Endothelial cell of umbilical vein (primary cell): ENCODE data around the gene CFAP107. TPM values are rescaled to one million over a fixed set of nuclear protein-coding genes. Genes with fewer than 3 reads are reported as not detected.

Experiments
- BruUV-seq: library from RNA; stranded (reverse); fragments of 400-500 nt; replicated peaks from 2 replicates; lab custom pipeline; 2021; lab: Mats Ljungman, UMichigan
- CTCF ChIA-PET: fragments of 300-600, 350-600 bp; sonication (Branson Sonifier 250); formaldehyde crosslinking; loops from one replicate; lab custom pipeline; 2021; ENCODE audit warnings: antibody characterized with exemption, inconsistent platforms; lab: Charles Lee
- POLR2A ChIA-PET: fragments of 300-600, 350-600 bp; sonication (Branson Sonifier 250); formaldehyde crosslinking; loops from one replicate; lab custom pipeline; 2021; ENCODE audit warnings: antibody characterized with exemption, inconsistent platforms; lab: Charles Lee
- DNase-seq: peaks from one replicate; pipeline ENCODE4 v3.0.0-alpha.2; 2011; ENCODE audit warnings: low read depth, low spot score
- FAIRE-seq: peaks from 2 replicates; lab custom pipeline; 2011; peaks lifted over from hg19 to GRCh38; lab: Jason Lieb, UNC
- H2AFZ ChIP-seq: 2 replicates; pipeline ENCODE4 v1.6.0; 2012; ENCODE audit warnings: low read depth, low read length, control low read depth, inconsistent platforms
- H3K27ac ChIP-seq: 2 replicates; pipeline ENCODE4 v1.5.1; 2011; ENCODE audit warnings: low read depth, mild to moderate bottlenecking, control low read depth, low read length, moderate library complexity; ENCODE audit not compliant: insufficient read depth
- H3K27me3 ChIP-seq, 2 experiments: 2 replicates each; pipeline versions ENCODE4 v1.6.0 to v1.6.1; 2011; ENCODE audit warnings: low read length in 2 of 2, mixed read lengths in 1 of 2; ENCODE audit not compliant: control insufficient read depth in 2 of 2, insufficient read depth in 2 of 2
- H3K36me3 ChIP-seq, 2 experiments: 2 replicates in 1 of 2; 3 replicates in 1 of 2; pipeline ENCODE4 v1.5.1; 2011; ENCODE audit warnings: low read length in 2 of 2, mild to moderate bottlenecking in 1 of 2, moderate library complexity in 1 of 2; ENCODE audit not compliant: control insufficient read depth in 2 of 2, insufficient read depth in 2 of 2; ENCODE audit errors: extremely low read depth in 1 of 2
- H3K4me1 ChIP-seq: 3 replicates; pipeline ENCODE4 v1.5.1; 2011; ENCODE audit warnings: mild to moderate bottlenecking, low read length; ENCODE audit not compliant: control insufficient read depth, insufficient read depth; ENCODE audit errors: extremely low read depth
- H3K4me2 ChIP-seq: 2 replicates; pipeline ENCODE4 v1.6.1; 2011; ENCODE audit warnings: low read length, control low read depth, mixed read lengths; ENCODE audit not compliant: insufficient read depth
- H3K4me3 ChIP-seq, 3 experiments: fragments of 200-600 bp in 1 of 3; sonication (generic), shearing (Covaris generic) in 1 of 3; replicated peaks in 1 of 3; 2 replicates each; pipeline ENCODE4 v1.5.1; 2011 to 2016; ENCODE audit warnings: control low read depth in 3 of 3, low read length in 3 of 3, mild to moderate bottlenecking in 2 of 3, inconsistent platforms in 1 of 3, low read depth in 1 of 3, moderate library complexity in 1 of 3; ENCODE audit not compliant: insufficient read depth in 1 of 3
- H3K79me2 ChIP-seq: 2 replicates; pipeline ENCODE4 v1.6.0; 2012; ENCODE audit warnings: low read length, inconsistent platforms; ENCODE audit not compliant: control insufficient read depth, insufficient read depth
- H3K9ac ChIP-seq: replicated peaks from 2 replicates; pipeline ENCODE3; 2011; ENCODE audit warnings: low read length, control low read depth; ENCODE audit not compliant: insufficient read depth; ENCODE audit errors: extremely low read depth
- H3K9me1 ChIP-seq: replicated peaks from 3 replicates; pipeline ENCODE4 v1.6.0; 2011; ENCODE audit warnings: mild to moderate bottlenecking, low read length; ENCODE audit not compliant: control insufficient read depth, insufficient read depth; ENCODE audit errors: extremely low read depth
- H3K9me3 ChIP-seq: replicated peaks from 2 replicates; pipeline ENCODE4 v1.5.1; 2012; ENCODE audit warnings: low read length, inconsistent platforms; ENCODE audit not compliant: control insufficient read depth, insufficient read depth
- H4K20me1 ChIP-seq: replicated peaks from 2 replicates; pipeline ENCODE3; 2011; ENCODE audit warnings: mild to moderate bottlenecking, low read length; ENCODE audit not compliant: control insufficient read depth, insufficient read depth; ENCODE audit errors: extremely low read depth
- CTCF ChIP-seq, 2 donors: IDR thresholded peaks; 1 replicate in 1 of 2; 2 replicates in 1 of 2; pipeline ENCODE4 v1.5.1; 2011; ENCODE audit warnings: low read length in 2 of 2, mild to moderate bottlenecking in 2 of 2, moderate library complexity in 2 of 2, control low read depth in 1 of 2, inconsistent platforms in 1 of 2, low read depth in 1 of 2; ENCODE audit not compliant: insufficient read depth in 1 of 2; ENCODE audit errors: extremely low read depth in 1 of 2
- EZH2 ChIP-seq: IDR thresholded peaks from 2 replicates; pipeline ENCODE4 v1.6.1; 2012; ENCODE audit warnings: borderline replicate concordance, low read depth, mild to moderate bottlenecking, moderate library complexity, low read length, inconsistent platforms; ENCODE audit not compliant: severe bottlenecking
- FOS ChIP-seq: IDR thresholded peaks from 2 replicates; pipeline ENCODE4 v1.6.1; 2011; ENCODE audit warnings: mild to moderate bottlenecking, low read length, moderate library complexity, borderline replicate concordance; ENCODE audit not compliant: insufficient read depth
- GATA2 ChIP-seq: IDR thresholded peaks from 2 replicates; pipeline ENCODE4 v1.7.0; 2011; ENCODE audit warnings: low read depth, mild to moderate bottlenecking, moderate library complexity, mixed read lengths, low read length; ENCODE audit not compliant: insufficient read length, insufficient read depth
- JUN ChIP-seq: IDR thresholded peaks from 2 replicates; pipeline ENCODE4 v1.6.1; 2011; ENCODE audit warnings: borderline replicate concordance, low read depth; ENCODE audit not compliant: insufficient read length, insufficient read depth
- MAX ChIP-seq: IDR thresholded peaks from 2 replicates; pipeline ENCODE4 v1.6.1; 2011; ENCODE audit not compliant: insufficient read depth, insufficient read length
- MYC ChIP-seq: IDR thresholded peaks from one replicate; pipeline ENCODE4 v1.6.1; 2011; ENCODE audit warnings: mild to moderate bottlenecking, low read depth, low read length
- POLR2A ChIP-seq: IDR thresholded peaks from 2 replicates; pipeline ENCODE4 v1.6.1; 2012; ENCODE audit warnings: low read depth, mild to moderate bottlenecking, control low read depth, low read length
- POLR2AphosphoS5 ChIP-seq: IDR thresholded peaks from 2 replicates; pipeline ENCODE4 v1.6.1; 2012; ENCODE audit warnings: low read depth, mild to moderate bottlenecking, control low read depth, low read length, moderate library complexity; ENCODE audit not compliant: insufficient read depth
- dilution Hi-C: fragments of 300-500 bp; cut with MboI; formaldehyde crosslinking; loops from one replicate; pipeline ENCODE4 v1.15.0; 2019; ENCODE audit warnings: low sequenced_read_pairs; ENCODE audit not compliant: extremely low pct_ligation_motif_present
- intact Hi-C: fragments of 100-400 bp; cut with micrococcal nuclease; formaldehyde crosslinking; loops from one replicate; pipeline ENCODE4 v1.10.0; 2022
- polyA plus RNA-seq, 4 experiments: library from polyadenylated mRNA; depleted of rRNA in 3 of 4; stranded (reverse) in 3 of 4; unstranded in 1 of 4; fragments of >200 nt; gene quantifications; 2 replicates each; pipeline versions ENCODE4 v1.2.1 to v1.2.3, GENCODE V29; 2011 to 2012; ENCODE audit warnings: missing spikeins in 1 of 4
- total RNA-seq: library from RNA; stranded (reverse); gene quantifications from 2 replicates; pipeline ENCODE4 v1.2.3, GENCODE V29; 2021

CFAP107 gene
- total and polyA plus RNA-seq, 2 donors (not counting 3 experiments of a cell fraction or from before 2014, with no cell fraction given) = not detected

GRCh38 chr1:12756273-12756672, 10.3 kb downstream of the CFAP107 start:
- Histone ChIP-seq H3K79me2 (no peaks in the 10 kb centered on the region), H4K20me1 (no peaks in the 10 kb centered on the region), H2AFZ (no peak overlapping the region), H3K9me3 (no peaks in the 10 kb centered on the region), H3K4me1 (no peaks in the 10 kb centered on the region), H3K36me3 (no peaks in the 10 kb centered on the region), H3K27me3 (no peaks in the 10 kb centered on the region), H3K9me1 (no peaks in the 10 kb centered on the region), H3K4me2 (no peak overlapping the region), H3K27ac (no peak overlapping the region), H3K4me3 (no peak overlapping the region), H3K9ac (no peak overlapping the region)
- CTCF ChIA-PET = no interaction called here
- FAIRE-seq = no peak
- TF ChIP-seq EZH2 (no peak), FOS (no peak), JUN (no peak), GATA2 (no peak), MAX (no peak), POLR2A (no peak), CTCF (IDR thresholded peaks at IDR 0.05; ENCODE audit: extremely low read depth in 1 of 2, insufficient read depth in 1 of 2, low read depth in 1 of 2, low read length in 2 of 2) (no peak), MYC (no peak), POLR2AphosphoS5 (no peak)
- no peak for DNase-seq
- dilution Hi-C loops (no loop called here), intact Hi-C loops (no loop called here)
- BruUV-seq = no TSS peak
- POLR2A ChIA-PET = no interaction called here
